Peyer's patch (tissue), 4 donors: ENCODE data around the gene LNX2.

Experiments
- POLR2A ChIP-seq, 2 donors: fragments of 450-650 bp; IDR thresholded peaks; one replicate each; pipeline ENCODE4 v1.5.1; 2017; ENCODE audit warnings: antibody characterized with exemption in 2 of 2, mild to moderate bottlenecking in 2 of 2, moderate library complexity in 2 of 2
- TF ChIP-seq, protein P1 (sequence below), 6 experiments: fragments of 450-650 bp in 4 of 6; fragments of 200-600 bp in 2 of 6; sonication (generic) in 1 of 6; IDR thresholded peaks; one replicate each; pipeline ENCODE4 v1.5.1; 2017 to 2019; ENCODE audit warnings: antibody characterized with exemption in 6 of 6, mild to moderate bottlenecking in 3 of 6, moderate library complexity in 1 of 6

DNA sequence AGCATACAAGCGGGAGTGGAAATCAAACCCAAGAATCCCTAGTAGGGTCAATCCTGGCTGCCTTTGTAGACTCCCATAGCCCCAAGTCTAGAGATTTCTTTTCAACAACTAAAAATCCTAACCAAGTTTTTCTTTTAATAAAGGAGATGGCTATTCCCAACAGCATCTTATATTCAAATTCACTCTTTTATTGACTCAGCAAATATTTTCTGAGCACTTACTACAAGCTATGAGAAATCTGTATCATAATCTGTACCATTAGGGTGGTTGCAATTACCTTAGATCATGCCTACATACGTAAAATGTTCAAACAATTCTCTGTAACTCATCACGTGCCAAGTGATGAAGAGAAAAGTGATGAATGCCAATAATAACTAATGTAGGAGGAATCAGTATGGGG lies 54.5 kb downstream of the LNX2 start:
- TF ChIP-seq, protein P1, sequence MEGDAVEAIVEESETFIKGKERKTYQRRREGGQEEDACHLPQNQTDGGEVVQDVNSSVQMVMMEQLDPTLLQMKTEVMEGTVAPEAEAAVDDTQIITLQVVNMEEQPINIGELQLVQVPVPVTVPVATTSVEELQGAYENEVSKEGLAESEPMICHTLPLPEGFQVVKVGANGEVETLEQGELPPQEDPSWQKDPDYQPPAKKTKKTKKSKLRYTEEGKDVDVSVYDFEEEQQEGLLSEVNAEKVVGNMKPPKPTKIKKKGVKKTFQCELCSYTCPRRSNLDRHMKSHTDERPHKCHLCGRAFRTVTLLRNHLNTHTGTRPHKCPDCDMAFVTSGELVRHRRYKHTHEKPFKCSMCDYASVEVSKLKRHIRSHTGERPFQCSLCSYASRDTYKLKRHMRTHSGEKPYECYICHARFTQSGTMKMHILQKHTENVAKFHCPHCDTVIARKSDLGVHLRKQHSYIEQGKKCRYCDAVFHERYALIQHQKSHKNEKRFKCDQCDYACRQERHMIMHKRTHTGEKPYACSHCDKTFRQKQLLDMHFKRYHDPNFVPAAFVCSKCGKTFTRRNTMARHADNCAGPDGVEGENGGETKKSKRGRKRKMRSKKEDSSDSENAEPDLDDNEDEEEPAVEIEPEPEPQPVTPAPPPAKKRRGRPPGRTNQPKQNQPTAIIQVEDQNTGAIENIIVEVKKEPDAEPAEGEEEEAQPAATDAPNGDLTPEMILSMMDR (IDR thresholded peaks at IDR 0.05) = no peak
- no peak for TF ChIP-seq POLR2A (IDR thresholded peaks at IDR 0.05)
